Erythroblast (primary cell): ENCODE data around the gene TTLL4.

Experiments used
- GATA1 ChIP-seq: IDR thresholded peaks from 2 replicates; pipeline ENCODE4 v1.6.1; 2011; ENCODE audit warnings: low read depth, mild to moderate bottlenecking, control low read depth, low read length, moderate library complexity
- POLR2A ChIP-seq: IDR thresholded peaks from 2 replicates; pipeline ENCODE4 v1.6.1; 2011; ENCODE audit warnings: mild to moderate bottlenecking, low read length

DNA sequence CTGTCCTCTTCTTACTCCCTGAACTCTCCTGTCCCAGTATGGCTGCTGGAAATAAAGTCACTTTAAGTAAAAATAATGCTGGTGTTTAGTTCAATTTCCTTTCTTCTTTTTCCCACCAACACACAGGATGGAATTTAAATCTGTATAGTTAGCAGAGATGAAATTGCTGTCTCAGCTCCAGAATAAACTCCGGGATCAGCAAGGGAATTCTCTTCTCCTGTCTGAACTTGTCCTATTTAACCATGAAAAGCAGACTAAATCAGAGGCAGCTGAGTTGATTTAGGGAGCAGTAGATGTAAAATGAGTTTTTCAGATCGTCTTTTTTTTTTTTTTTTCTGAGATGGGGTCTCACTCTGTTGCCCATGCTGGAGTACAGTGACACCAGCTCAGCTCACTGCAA lies 25.9 kb downstream of the TTLL4 start:
- no peak for TF ChIP-seq POLR2A
- TF ChIP-seq GATA1, result no peak
